ENCODE measurements around the gene SRSF8.
"Not testable (repeated sequence)": the region's sequence is repeated elsewhere in the genome, so short reads cannot be mapped to it uniquely, and the experiment has no call there.

The SRSF8 gene

DNA sequence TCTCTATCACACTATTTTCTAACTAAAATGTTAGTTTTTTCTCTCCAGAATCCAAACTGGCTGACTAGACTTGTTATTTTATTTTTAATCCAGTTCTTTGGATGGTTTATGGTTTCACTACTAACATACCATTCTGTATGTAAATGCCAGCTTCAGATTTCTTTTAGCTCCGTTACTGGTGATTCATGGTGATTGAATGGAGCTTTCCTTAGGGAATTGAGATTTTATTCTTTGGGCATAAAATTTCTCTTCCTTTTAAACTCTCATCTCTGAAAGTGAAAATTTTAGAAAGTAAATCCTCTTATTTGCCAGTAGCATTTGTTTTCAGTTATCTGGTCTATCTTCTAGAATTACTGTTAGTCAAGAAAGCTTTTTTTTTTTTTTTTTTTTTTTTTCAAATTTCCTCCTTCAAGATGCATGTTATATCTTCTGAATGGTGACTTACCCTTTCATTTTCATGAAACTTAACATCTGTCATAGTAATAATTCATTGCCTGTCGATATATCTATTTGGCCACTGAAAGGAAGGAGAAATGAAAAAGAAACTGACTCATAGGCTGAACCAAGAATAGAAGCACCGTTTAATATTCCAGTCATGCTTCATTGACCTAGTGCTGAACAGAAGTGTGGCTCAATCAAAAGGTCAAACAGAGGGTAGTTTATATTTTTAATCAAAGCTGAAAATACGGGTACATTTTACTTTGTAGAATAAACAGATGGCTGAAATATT, 29.3 kb downstream of the SRSF8 start:
- no peak for DNase-seq (ENCODE audit: low spot score)

DNA sequence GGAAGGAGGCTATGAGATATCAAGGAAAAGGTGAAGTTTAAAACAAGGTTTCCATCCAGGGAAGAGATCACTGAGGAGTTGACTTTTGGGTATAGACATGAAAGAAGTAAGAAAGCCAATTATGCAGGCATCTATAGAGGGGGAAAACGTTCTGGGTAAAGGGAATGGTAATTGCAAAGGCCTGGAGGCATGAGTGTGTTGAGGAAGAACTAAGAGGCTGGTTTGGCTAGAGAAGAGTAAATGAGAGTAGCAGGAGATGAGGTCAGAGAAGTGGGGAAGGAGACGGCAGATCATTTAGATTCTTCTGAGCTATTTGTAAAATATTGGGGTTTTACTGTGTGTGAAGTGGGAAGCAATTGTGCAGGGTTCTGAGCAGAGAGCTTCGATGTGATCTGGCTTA, 30.5 kb downstream of the SRSF8 start:
- DNase-seq (ENCODE audit: low spot score): no peak

DNA sequence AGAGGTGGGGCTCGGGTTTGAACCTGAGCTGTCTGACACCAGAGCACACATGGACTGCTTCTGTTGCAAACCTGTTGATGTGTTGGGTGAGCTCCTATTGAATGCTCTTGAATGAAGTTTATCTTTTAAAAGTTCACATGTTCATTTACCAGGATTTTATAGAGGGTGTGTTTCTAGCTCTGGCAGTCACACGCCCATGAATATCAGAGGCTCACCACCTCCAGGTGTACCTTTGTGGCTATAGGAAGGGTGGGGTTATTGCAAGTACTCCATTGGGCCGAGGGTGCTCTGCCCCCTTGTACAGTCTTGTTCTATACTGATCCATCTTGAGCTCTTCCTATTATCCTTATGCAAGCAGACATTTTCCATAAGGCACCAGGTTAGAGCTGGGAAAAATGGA, 32.1 kb downstream of the SRSF8 start:
- no peak for DNase-seq (ENCODE audit: low spot score)

DNA sequence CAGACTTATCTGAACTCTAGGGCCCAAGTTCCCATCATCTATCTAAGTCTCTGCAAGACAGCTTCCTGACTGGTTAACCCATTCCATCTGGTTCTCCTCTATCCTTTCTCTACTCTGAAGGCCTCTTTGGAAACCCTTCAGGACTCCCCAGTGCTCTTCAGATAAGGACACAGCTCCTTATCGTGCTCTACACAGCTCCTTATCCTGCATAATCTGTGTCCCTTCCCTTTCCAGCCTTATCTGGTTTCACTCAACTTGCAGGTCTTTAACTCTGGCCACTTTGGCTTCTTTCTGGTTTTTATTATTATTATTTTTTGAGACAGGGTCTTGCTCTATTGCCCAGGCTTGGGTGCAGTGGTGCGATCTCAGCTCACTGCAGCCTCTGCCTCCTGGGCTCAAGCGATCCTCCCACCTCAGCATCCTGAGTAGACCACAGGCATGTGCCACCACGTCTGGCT, 33.5 kb downstream of the SRSF8 start:
- no peak for DNase-seq (ENCODE audit: low spot score)

DNA sequence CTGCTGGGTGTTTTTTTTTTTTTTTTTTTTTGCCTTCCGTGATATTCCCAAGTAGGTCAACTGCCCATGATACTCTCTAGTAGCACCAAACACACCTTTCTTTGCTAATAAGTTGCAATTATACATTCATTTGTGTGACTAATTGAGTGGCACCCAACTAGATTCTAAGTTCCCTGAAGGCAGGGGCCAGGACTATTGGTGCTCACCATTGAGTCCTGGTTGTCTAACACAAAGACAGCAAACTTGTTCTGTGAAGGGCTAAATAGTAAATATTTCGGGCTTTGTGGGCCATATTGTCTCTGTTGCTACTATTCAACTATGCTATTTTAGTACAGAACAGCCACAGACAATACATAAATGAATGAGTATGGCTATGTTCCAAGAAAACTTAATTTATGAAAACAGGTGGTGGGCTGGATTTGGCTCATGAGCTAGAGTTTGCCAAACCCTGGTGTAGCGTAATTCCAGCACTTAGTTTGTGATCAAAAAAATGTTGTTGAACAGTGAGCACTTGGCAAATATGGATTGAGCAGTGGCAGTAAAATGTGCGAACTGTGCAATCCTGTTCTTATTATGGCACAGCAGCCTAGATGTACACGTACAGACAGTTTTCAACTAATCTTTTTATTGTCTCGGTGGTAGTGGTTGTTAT, 34.3 kb downstream of the SRSF8 start:
- DNase-seq (ENCODE audit: low spot score): no peak

DNA sequence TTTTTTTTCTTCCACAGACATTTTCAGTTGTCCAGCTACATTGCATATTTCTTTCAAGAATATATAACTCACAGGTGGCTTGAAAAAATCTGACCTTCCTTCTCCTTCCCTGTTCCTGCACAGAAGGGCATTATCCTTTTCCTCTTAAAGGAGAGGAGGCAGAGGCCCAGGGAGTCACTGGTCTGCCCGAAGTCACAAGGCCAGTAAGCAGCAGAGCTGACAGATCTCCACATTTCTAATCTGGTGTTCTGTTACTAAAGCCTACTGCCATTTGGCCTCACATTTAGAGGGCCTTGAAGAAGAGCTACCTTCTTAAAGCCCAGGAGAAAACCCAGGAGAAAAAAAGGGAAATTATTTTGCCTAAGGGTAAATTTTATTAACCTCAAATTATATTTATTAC, 35.2 kb downstream of the SRSF8 start:
- no peak for DNase-seq (ENCODE audit: low spot score)

DNA sequence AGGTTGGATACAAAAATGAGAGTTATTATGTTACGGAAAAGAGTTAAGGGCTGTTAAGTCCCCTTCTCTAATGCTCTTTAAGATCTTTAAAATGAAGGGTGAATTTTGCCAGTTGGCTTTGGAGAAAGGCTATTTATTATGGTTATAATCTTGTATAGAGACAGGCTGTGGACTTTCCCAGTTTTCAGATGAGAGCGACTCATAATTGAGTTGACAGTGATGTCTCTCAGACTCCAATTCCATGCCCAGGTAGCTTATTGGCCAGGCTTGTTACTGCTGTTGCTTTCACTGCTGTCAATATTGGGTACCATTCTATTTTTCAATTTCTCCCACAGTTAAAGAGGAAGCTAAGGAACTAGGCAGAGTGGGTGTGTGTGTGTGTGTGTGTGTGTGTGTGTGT, 36.0 kb downstream of the SRSF8 start:
- no peak for DNase-seq (ENCODE audit: low spot score)

DNA sequence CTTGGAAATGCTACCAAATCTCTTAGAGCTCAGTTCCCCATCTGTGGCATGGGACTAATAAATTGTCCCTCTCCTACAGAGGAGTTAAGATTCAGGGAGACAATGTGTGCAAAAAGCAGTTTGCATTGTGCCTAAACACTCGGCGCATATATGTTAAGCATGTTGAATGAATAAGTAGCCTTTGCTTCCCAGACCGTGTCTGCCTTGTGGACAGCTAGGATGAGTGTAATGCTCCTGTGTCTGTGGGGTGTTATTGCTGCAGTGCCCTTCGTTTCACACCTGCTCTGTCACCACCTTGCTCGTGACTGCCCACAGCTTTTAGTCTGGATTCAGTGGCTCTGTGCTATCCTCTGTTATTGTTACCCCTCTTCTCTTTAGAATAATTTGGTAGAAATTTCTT, 37.0 kb downstream of the SRSF8 start:
- no peak for DNase-seq (ENCODE audit: low spot score)

DNA sequence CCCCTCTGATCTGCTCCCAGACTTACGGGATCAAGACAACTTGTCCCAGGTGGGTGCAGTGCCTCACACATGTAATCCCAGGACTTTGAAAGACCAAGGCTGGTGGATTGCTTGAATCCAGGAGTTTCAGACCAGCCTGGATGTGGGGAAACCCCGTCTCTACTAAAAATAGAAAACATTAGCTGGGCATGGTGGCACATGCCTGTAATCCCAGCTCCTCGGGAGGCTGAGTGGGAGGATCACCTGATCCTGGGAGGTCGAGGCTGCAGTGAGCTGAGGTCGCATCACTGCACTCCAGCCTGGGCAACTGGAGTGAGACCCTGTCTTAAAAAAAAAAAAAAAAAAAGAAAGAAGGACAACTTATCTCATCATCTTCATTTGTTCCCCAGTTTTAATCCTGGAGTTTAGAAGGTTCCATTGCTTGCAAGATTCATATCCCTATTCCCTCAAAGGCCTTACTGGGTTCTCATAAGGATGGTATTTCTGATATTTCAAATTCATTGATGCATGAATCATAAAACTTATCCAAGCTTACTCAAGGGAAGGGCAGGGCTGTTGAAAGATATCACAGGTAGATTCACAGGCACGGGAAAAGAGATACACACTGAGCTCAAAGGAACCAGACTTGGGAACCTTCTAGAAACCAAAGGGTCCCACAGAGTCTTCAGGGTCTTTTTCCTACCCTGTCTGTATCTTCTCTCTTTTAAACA, 37.6 kb downstream of the SRSF8 start:
- DNase-seq (ENCODE audit: low spot score): no peak

DNA sequence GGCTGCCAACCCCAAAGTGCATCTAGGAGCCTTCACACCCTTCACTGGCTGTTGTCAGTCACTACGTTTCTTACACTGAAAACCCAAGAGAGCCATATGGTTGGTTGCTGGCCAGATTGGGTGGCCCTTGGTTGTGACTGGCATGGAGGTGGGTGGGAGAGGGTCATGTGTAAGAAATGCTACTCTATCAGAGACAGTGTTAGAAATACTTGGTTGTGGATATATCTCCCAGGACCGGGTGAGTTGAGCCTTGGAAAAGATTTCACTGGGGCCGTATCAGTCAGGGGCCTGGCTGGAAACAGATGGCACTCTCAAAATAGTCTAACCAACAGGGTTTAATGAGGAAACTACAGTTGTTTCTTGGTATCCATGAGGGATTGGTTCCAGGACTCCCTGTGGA, 38.1 kb downstream of the SRSF8 start:
- no peak for DNase-seq (ENCODE audit: low spot score)

DNA sequence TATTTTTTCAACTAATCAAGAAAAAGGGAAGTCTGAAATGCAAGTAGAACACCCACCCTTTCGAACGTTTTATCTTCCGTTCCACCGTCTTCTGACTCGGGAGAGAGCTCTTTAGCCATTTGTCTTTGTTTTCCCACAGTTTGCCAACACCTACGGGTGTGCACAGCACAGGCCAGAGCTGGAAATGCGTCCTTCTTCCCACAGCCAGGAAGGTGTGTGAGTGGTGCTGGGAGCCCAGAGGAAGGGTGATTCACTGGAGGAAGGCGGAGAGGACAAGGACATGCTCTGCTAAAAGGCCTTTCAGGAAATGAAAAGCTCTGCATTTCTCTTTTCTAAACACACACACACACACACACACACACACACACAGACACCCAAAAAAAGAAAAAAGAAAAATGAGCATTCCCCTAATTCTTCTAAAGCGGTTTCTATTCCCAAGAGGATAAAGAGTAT, 41.5 kb downstream of the SRSF8 start:
- DNase-seq (ENCODE audit: low spot score): no peak

DNA sequence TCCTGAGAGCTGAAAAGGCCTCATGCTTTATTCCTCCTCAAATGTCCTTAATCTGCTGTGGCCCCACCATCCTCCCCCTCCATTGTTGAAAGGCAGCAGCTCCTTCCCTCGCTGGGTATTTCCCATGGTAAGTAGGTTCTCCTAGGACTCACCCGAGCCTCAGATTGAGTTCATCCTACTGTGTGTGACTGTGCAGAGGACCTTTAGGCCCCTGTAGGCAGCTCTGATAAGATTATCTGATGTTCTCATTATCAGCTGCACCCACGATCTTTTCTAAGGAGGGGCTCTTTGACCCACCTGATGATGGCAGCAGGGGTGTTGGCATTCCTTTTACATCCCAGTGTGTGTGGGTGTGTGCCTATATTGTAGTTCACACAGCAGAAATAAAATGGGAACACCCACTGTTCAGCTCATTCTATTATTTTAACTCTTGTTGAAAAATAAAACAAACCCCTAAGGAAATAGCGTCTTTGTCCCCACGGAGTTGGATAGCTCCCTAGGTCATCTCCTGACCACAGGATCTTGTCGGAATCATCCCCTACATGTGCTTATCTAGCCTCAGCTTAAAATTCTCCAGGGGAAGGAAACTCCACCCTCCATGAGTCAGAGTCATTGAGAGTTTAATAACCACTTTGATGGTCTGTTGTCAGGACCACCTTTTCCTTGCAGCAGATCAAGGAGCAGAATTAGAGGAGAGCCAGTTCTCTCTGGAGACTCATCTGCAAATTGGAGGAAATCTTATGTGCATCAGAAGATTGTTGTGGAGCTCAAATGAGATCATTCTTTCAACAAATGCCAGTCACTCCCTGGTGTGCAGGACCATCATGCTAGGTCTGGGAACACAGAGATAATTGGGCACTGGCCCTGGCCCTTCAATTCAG, 42.2 kb downstream of the SRSF8 start:
- no peak for DNase-seq (ENCODE audit: low spot score)

DNA sequence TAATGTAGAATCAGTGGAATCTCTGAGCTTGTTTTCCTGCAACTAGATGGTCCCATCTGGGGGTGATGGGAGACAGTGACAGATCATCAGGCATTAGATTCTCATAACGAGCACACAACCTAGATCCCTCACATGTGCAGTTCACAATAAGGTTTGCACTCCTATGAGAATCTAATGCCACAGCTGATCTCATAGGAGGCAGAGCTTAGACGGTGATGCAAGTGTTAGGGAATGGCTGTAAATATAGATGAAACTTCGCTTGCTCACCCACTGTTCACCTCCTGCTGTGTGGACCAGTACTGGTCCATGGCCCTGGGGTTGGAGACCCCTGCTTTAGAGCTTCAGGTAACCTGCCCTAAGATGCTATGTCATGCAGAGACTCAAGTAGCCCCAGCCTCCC, 44.8 kb downstream of the SRSF8 start:
- not testable (repeated sequence) for DNase-seq (ENCODE audit: low spot score)

DNA sequence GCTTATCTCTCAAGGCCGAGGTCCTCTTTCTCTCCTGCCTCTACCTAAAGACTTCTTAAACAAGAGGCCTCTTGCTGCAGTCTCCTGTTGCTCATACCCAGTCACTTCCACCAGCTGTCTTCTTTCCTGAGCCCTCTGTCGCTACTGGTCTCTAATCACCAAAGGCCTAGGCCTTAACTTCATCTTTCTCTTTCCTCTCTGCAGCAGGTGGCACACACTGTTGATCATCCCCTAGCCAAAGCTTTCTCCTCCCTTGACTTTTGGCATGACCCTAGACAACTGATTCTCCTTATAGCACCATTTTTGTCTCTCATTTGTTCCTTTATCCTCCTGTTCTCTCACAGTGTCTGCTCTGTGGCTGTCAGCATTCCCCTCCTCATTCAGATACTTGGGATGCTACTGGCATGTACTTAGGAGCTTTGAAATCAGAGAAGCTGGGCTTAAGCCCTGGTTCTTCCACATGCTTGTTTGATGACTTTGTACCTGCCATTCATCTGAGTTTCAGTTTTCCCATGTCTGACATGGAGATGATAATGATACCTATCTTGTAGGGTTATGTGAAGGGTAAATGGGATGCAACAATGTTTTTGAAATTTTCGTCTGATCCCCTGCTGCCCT, 45.3 kb downstream of the SRSF8 start:
- DNase-seq (ENCODE audit: low spot score): no peak

DNA sequence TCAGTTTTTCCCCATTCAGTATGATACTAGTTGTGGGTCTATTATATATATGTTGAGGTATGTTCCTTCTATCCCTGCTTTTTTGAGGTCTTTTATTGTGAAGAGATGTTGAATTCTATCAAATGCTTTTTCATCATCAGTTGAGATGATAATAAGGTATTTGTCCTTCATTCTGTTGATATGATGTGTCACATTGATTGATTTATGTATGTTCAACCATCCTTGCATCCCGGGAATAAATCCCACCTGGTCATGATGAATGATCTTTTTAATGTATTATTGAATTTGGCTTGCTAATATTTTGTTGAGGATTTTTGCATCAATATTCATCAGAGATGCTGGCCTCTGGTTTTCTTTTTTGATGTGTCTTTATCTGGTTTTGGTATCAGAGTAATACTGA, 48.9 kb downstream of the SRSF8 start:
- DNase-seq (ENCODE audit: low spot score): no peak

DNA sequence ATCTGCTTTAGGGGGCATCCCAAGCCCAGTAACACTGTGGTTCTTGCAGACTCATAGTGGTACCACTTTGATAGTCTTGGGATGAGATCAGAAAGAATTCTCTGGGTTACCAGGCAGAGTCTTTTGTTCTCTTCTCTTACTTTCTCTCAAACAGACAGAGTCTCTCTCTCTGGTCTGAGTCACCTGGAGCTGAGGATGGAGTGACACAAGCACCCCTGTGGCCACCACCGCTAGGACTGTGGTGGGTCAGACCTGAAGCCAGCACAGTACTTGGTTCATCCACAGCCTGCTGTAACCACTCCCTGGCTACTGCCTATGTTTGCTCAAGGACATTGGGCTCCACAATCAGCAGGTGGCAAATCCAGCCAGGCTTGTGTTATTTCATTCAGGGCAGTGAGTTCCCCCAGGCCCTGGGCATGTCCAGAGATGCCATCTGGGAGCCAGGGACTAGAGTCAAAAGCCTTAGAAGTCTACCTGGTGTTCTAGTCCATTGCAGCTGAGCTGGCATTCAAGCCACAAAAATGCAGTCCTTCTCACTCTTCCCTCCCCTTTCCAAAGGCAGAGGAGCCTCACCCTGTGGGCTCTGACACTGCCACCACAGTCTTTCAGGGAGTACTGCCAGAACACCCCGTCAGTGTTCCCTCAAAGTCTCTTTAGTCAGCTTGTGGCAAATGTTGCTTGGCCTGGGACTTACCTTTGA, 52.8 kb downstream of the SRSF8 start:
- no peak for DNase-seq (ENCODE audit: low spot score)
